ENCODE results near the gene OR2B2.

DNA sequence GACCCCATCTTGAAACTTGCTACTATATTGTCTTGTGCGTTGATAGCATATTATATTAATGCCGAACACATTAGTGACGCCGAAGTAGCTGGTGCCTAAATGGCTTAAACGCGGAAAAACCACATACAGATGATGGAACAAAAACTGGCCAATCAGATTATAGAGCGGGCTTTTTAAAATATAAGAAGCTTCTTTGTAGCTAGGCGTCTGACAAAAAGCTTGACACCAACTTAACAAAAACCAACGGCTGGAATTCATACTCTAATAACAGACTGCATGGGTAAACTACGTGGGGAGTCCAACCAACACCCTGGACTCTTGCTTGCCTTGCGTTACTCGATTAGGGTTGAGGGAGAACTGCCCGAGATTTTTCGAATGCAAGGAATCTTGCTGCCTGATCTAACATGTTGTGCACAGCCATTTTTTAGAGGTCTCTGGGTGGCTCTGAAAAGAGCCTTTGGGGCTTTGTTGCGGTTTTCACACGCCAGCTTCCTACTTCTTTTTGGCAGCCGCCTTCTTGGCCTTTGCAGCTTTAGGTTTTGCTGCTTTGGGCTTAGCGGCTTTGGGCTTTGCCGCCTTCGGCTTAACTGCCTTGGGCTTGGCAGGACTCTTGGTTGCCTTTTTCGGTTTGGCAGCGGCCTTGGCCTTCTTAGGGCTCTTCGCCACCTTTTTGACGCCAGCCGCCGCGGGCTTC is 45.7 kb downstream of the OR2B2 start:
- TF ChIP-seq, protein P1, sequence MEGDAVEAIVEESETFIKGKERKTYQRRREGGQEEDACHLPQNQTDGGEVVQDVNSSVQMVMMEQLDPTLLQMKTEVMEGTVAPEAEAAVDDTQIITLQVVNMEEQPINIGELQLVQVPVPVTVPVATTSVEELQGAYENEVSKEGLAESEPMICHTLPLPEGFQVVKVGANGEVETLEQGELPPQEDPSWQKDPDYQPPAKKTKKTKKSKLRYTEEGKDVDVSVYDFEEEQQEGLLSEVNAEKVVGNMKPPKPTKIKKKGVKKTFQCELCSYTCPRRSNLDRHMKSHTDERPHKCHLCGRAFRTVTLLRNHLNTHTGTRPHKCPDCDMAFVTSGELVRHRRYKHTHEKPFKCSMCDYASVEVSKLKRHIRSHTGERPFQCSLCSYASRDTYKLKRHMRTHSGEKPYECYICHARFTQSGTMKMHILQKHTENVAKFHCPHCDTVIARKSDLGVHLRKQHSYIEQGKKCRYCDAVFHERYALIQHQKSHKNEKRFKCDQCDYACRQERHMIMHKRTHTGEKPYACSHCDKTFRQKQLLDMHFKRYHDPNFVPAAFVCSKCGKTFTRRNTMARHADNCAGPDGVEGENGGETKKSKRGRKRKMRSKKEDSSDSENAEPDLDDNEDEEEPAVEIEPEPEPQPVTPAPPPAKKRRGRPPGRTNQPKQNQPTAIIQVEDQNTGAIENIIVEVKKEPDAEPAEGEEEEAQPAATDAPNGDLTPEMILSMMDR (conservative IDR thresholded peaks at IDR 0.05 in 1 of 2, IDR thresholded peaks at IDR 0.05 in 1 of 2; ENCODE audit: extremely low read depth in 1 of 2, insufficient read depth in 1 of 2, low read depth in 1 of 2, low read length in 2 of 2) = no peak
- TF ChIP-seq EZH2 (IDR thresholded peaks at IDR 0.05; ENCODE audit: borderline replicate concordance, low read length) = no peak
